Body of pancreas (tissue), 4 donors: ENCODE data around the gene CTBP1.

Source experiments
- CTCF ChIP-seq, 7 experiments: fragments of 450-650 bp in 4 of 7; fragments of 200-600 bp in 3 of 7; sonication (generic) in 3 of 7; IDR thresholded peaks; one replicate each; pipeline ENCODE4 v1.5.1; 2016 to 2019; ENCODE audit warnings: antibody characterized with exemption in 7 of 7
- POLR2A ChIP-seq, 3 donors: fragments of 450-650 bp; IDR thresholded peaks; one replicate each; pipeline ENCODE4 v1.6.1; 2016; ENCODE audit warnings: antibody characterized with exemption in 3 of 3, mild to moderate bottlenecking in 2 of 3

GRCh38 chr4:1298461-1298860 lies 49.5 kb upstream of the CTBP1 start:
- TF ChIP-seq CTCF (IDR thresholded peaks at IDR 0.05) = no peak
- no peak for TF ChIP-seq POLR2A (IDR thresholded peaks at IDR 0.05)
